Muscle of leg (tissue), 11 donors: ENCODE results near the gene LUZP2. TPM values are rescaled to one million over a fixed set of nuclear protein-coding genes. Genes with fewer than 3 reads are reported as not detected.

Source experiments
- DNase-seq: peaks from one replicate; pipeline ENCODE4 v3.0.0; 2013
- H3K27ac ChIP-seq: one replicate; pipeline ENCODE4 v1.5.1; 2013; ENCODE audit warnings: mild to moderate bottlenecking, low read length, control low read depth
- H3K27me3 ChIP-seq: one replicate; pipeline ENCODE4 v1.6.1; 2013; ENCODE audit warnings: low read length; ENCODE audit not compliant: control insufficient read depth, insufficient read depth
- H3K36me3 ChIP-seq: one replicate; pipeline ENCODE4 v1.6.1; 2013; ENCODE audit warnings: low read length; ENCODE audit not compliant: control insufficient read depth, insufficient read depth
- H3K4me1 ChIP-seq: one replicate; pipeline ENCODE4 v1.6.1; 2013; ENCODE audit warnings: low read length; ENCODE audit not compliant: control insufficient read depth, insufficient read depth
- H3K4me3 ChIP-seq: one replicate; pipeline ENCODE4 v1.5.1; 2013; ENCODE audit warnings: low read length, control low read depth
- H3K9me3 ChIP-seq: replicated peaks from 2 replicates; pipeline ENCODE4 v1.6.1; 2013; ENCODE audit warnings: low read depth, low read length; ENCODE audit not compliant: control insufficient read depth
- WGBS: methylation state at CpG from one replicate; pipeline ENCODE4 v1.1.5; 2013; ENCODE audit warnings: missing lambda C conversion rate; ENCODE audit not compliant: insufficient coverage; 5-methylcytosine and 5-hydroxymethylcytosine counted together
- polyA plus RNA-seq, 8 donors: library from polyadenylated mRNA; unstranded; fragments of 120-200 nt; gene quantifications; one replicate each; pipeline versions ENCODE4 v1.2.1 to v1.2.3, GENCODE V29; 2013; ENCODE audit warnings: inconsistent platforms in 1 of 8, low replicate concordance in 1 of 8; ENCODE audit not compliant: insufficient read length in 8 of 8, insufficient read depth in 1 of 8
- total RNA-seq: library from RNA; stranded (reverse); fragments of 120-200 nt; gene quantifications from one replicate; pipeline ENCODE4 v1.2.4, GENCODE V29; 2013

Gene LUZP2
- total and polyA plus RNA-seq, 9 donors: 0.40 to 3.6 (median 1.7) TPM

- no CpG with 5 or more reads among the region's 1 CpG for WGBS
These were observed 126.3 kb downstream of the LUZP2 start for GRCh38 chr11:24623121-24623520.

DNA sequence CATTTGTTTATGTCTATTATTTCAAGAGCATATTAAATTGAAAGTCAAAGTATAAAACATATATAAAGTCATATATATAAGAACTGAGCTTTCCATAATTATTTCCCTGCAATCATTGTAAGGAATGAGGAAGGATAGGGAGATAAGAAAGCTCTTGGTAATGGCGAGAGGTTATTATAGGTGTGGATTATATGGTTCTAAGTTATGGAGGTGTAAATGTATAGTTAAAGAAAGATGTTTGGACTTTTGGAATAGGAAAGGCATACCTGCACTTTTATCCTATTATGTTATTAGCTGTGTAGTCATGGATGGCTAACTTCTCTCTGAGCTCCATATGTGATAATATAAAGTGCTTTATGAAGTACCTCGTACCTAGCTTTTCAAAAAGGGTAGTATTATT, 127.6 kb downstream of the LUZP2 start:
- WGBS: no CpG with 5 or more reads among the region's 2 CpGs
- no peaks in the 10 kb centered on the region for H3K9me3 ChIP-seq

More at GRCh38 chr11:24623121-24623520, 126.3 kb downstream of the LUZP2 start:
- no peaks in the 10 kb centered on the region for H3K27me3 ChIP-seq
- H3K4me3 ChIP-seq: no peak overlapping the region
- no peak for DNase-seq
- no peaks in the 10 kb centered on the region for H3K4me1 ChIP-seq
- no peaks in the 10 kb centered on the region for H3K36me3 ChIP-seq
- no peak overlapping the region for H3K27ac ChIP-seq
- no peaks in the 10 kb centered on the region for H3K9me3 ChIP-seq

GRCh38 chr11:24625975-24626374, 129.1 kb downstream of the LUZP2 start:
- DNase-seq: no peak
- Histone ChIP-seq H3K4me1 (no peaks in the 10 kb centered on the region), H3K27me3 (no peaks in the 10 kb centered on the region), H3K9me3 (no peaks in the 10 kb centered on the region), H3K27ac (no peak overlapping the region), H3K36me3 (no peaks in the 10 kb centered on the region), H3K4me3 (no peak overlapping the region)
- no CpG with 5 or more reads among the region's 1 CpG for WGBS

More for the DNA sequence above, 127.6 kb downstream of the LUZP2 start:
- Histone ChIP-seq H3K4me3 (no peak overlapping the region), H3K27me3 (no peaks in the 10 kb centered on the region), H3K27ac (no peak overlapping the region), H3K4me1 (no peaks in the 10 kb centered on the region), H3K36me3 (no peaks in the 10 kb centered on the region)
- DNase-seq: no peak

- WGBS: 80% methylated on average over 1 of the region's 5 CpGs
- Histone ChIP-seq H3K27me3 (no peaks in the 10 kb centered on the region), H3K4me1 (no peaks in the 10 kb centered on the region), H3K27ac (no peak overlapping the region), H3K36me3 (no peaks in the 10 kb centered on the region), H3K9me3 (no peaks in the 10 kb centered on the region), H3K4me3 (no peak overlapping the region)
- DNase-seq: no peak
These were observed 131.4 kb downstream of the LUZP2 start for GRCh38 chr11:24628224-24628776.

GRCh38 chr11:24634606-24635160, 137.8 kb downstream of the LUZP2 start:
- no CpG with 5 or more reads among the region's 4 CpGs for WGBS
- DNase-seq: no peak
- no peaks in the 10 kb centered on the region for H3K4me1 ChIP-seq

GRCh38 chr11:24635588-24636290, 138.9 kb downstream of the LUZP2 start:
- Histone ChIP-seq H3K27me3 (no peaks in the 10 kb centered on the region), H3K4me3 (no peak overlapping the region), H3K36me3 (no peaks in the 10 kb centered on the region), H3K4me1 (no peaks in the 10 kb centered on the region), H3K27ac (no peak overlapping the region), H3K9me3 (no peaks in the 10 kb centered on the region)
- no peak for DNase-seq
- WGBS: 34% methylated on average over 2 of the region's 5 CpGs

More at GRCh38 chr11:24634606-24635160, 137.8 kb downstream of the LUZP2 start:
- Histone ChIP-seq H3K36me3 (no peaks in the 10 kb centered on the region), H3K27ac (no peak overlapping the region), H3K9me3 (no peaks in the 10 kb centered on the region), H3K4me3 (no peak overlapping the region), H3K27me3 (no peaks in the 10 kb centered on the region)

DNA sequence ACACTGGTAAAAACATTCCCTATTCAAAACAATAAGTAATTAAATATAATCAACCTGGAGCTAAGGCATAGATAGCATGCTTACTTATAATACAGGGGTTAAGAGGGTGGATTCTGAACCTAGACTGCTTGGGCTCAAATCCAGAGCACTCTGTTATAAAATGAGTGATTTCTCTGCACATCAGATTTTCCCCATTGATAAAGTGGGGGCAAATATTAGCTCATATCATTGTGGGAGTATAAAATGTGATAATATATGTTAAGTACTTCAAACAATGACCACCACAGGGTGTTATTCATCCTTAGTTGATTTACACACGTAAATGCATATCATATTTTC, 139.4 kb downstream of the LUZP2 start:
- no peak for DNase-seq
- Histone ChIP-seq H3K4me1 (no peaks in the 10 kb centered on the region), H3K27ac (no peak overlapping the region), H3K27me3 (no peaks in the 10 kb centered on the region), H3K36me3 (no peaks in the 10 kb centered on the region), H3K4me3 (no peak overlapping the region), H3K9me3 (no peaks in the 10 kb centered on the region)
- no CpG with 5 or more reads among the region's 1 CpG for WGBS

DNA sequence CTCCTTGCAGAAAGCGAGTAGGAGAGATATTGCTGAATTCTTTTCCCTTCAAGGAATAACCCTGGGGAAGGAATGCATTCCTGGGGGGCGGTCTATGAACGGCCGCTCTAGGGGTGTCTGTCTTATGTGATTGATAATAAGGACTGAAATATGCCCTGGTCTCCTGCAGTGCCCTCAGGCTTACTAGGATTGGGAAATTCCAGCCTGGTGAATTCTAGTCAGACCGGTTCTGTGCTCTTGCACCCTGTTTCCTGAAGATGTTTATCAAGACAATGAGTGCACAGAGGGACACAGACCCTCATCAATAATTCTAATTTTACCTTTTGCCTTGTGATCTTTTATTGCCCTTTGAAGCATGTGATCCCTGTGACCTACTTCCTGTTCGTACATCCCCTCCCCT, 140.7 kb downstream of the LUZP2 start:
- DNase-seq: no peak
- no peaks in the 10 kb centered on the region for H3K4me1 ChIP-seq
- no peaks in the 10 kb centered on the region for H3K27me3 ChIP-seq
- WGBS: 60% methylated on average over 3 of the region's 6 CpGs
- no peak overlapping the region for H3K4me3 ChIP-seq
- no peak overlapping the region for H3K27ac ChIP-seq
- no peaks in the 10 kb centered on the region for H3K9me3 ChIP-seq
- H3K36me3 ChIP-seq: no peaks in the 10 kb centered on the region

- no peak overlapping the region for H3K27ac ChIP-seq
- H3K27me3 ChIP-seq: no peaks in the 10 kb centered on the region
- no peaks in the 10 kb centered on the region for H3K36me3 ChIP-seq
- no peak for DNase-seq
- no peak overlapping the region for H3K4me3 ChIP-seq
- H3K4me1 ChIP-seq: no peaks in the 10 kb centered on the region
- H3K9me3 ChIP-seq: no peaks in the 10 kb centered on the region
These were observed 145.8 kb downstream of the LUZP2 start for GRCh38 chr11:24642648-24643047.

GRCh38 chr11:24645563-24645962, 148.7 kb downstream of the LUZP2 start:
- H3K9me3 ChIP-seq: no peaks in the 10 kb centered on the region
- no peak for DNase-seq
- no peaks in the 10 kb centered on the region for H3K27me3 ChIP-seq
- no peaks in the 10 kb centered on the region for H3K36me3 ChIP-seq
- H3K27ac ChIP-seq: no peak overlapping the region
- H3K4me3 ChIP-seq: no peak overlapping the region
- H3K4me1 ChIP-seq: no peaks in the 10 kb centered on the region
